DMS53 treated with DMSO at 0.1 percent for 48 hours (cell line): ENCODE results near the gene ADPRM.

Source experiments
- DNase-seq: peaks from one replicate; lab custom pipeline; 2025; ENCODE audit not compliant: unreplicated experiment; lab: John Stamatoyannopoulos, UW

Gene ADPRM

DNA sequence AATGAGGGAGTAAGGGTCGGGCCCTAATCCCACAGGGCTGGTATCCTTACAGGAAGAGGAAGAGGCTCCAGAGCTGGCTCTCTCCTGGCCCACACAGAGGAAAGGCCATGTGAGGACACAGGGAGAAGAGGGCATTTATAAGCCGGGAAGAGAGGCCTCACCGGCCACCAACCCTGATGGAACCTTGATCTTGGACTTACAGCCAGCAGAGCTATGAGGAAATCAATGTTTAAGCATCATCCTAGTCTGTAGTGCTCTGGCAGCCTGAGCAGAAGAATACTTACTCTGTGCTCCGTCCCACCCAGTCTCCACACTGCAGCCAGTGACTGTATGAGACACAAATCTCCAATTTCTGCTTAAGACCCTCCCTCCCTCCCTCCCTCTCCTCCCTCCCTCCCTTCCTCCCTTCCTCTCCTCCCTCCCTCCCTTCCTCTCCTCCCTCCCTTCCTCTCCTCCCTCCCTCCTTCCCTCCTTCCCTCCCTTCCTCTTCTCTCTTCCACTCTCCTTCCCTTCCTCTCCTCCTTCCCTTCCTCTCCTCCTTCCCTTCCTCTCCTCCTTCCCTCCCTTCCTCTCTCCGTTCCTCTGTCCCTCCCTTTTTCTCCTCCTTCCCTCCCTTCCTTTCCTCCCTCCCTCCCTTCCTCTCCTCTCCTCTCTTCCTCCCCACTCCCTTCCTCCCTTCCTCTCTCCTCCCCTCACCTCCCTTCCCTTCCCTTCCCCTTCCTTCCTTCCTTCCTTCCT is 41.3 kb downstream of the ADPRM start:
- no peak for DNase-seq

DNA sequence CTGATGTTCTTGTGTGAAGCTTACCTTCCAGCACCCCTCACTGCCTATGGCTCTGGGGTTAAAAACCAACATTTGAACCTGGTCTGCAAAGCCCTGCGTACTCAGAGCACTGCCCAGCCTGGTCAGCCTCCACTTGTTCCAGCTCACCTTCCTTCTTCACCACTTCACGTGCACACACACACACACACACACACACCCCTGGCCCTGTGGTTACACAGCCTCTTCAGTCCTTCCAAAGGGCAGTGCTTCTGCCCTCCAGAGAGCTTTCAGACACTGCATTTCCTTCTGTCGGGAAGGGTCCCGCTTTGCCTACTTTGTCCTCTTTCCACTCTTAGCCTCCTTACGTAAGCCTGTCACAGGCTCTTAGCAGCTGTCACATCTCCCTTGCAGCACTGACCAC is 42.0 kb downstream of the ADPRM start:
- DNase-seq, result no peak

DNA sequence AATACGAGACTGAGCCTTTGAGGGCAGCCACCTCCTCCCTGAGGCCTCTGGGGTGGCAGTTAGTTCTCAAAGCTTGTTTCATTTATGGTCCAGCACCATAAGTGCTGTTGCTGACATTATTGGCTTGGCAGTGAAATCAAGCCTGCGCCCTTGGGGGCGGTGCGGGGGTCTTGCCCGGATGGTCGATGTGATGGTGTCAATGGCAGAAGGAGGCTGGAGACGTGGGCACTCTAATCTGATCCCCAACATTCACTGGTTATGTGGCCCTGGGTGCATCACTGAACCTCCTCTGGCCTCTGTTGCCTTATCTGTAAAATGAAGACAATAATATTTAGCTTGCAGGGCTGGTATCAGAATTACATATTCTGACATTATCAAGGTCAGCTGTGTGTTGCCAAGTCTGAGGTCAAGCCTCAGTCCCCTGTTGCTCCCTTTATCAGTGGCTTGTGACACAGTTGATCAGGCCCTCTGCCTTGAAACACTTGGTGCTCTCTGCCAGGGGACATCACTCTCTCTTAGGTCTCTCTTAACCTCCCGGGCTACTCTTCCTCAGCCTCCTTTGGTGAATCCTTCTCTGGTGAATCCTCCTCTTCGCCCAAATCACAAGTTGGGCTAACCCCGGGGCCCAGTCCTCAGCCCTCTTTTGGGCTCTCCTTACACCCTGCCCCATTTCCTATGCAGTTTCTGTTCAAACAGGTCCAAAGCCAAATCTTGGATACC is 44.2 kb downstream of the ADPRM start:
- DNase-seq, result no peak

DNA sequence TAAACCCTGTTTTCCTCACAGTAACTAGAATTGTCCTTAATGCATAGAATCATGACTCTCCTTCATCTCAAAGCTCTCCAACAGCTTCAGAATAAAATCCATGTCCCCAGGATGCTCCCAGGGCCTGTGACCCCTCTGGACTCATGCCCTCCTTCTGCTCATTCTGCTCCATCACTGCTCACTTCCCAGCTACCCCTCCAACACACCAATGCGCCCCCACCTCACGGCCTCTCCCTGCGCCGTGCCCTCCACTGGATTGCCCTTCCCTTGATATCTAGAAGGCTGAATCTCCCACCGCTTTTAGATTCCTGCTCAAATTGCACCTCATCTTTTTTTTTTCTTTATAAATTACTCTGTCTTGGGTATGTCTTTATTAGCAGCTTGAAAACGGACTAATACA is 45.0 kb downstream of the ADPRM start:
- DNase-seq, result no peak

DNA sequence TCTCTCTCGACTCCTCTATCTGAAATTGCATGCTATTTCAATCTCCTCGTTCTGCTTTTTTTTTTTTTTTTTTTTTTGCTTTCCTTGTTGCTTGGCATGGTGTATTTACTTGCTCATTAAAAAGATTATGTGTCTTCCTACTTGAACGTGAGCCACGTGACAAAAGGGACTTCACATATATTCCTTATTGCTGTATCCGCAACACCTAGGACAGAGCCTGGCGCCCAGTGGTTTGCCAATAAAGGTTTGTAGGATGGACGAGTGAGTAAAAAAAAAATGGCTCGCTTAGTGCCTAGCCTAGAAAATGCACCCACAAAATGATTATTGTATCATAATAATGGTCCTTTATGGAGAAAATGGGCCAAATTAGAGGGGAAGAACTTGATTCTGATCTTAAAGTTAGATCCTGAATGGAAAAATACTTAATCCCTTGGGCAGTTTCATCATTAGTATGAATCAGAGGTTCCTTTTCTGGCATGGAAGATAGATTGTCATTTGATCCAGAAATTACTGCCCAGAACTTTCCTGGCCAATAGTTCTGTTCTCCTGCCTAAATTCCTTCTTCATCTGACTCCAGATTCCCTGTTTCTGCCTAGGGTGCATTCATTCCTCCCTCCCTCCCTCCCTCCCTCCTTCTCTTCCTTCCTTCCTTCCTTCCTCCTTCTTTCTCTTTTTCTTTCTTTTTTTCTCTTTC is 46.1 kb downstream of the ADPRM start:
- DNase-seq, result no peak

DNA sequence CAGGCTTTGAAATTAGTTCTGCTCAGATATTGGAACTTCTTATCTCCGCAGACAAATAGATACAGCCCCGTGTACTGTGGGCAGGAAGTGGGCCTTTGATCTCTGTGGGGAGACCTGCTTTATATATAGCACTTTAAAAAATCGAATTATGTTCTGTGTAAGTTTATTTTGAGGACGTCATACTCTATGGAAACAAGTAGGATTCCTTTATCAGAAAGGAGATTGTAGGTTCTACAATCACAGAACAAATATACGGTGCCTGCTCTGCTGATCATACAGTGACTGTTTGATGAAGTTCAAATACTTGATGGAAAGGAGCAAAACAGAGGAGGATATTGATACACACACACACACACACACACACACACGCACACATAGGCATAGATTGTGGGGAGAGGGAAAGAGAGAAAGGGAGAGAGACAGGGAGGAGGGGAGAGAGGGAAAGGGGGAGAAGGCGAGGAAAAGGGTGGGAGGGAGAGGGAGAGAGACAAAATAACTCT is 47.2 kb downstream of the ADPRM start:
- DNase-seq, result no peak

DNA sequence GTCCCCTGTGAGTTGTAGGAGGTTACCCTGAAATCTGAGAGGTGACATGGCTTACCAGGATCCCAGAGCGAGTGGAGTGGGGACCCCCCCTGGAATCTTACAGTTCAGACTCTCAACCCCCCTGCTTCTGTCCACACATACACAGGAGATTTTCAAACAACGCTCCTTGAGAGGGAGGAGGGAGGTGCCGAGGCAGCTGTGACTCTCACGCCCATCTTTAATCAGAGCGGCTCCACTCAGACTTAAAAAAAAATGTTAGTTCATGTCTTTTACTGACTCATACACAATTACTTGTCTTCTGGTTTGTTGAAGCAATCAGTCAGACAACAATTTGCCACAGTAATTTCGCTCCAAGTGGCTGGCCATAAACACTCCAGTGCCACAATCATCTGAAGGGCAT is 47.8 kb downstream of the ADPRM start:
- no peak for DNase-seq

DNA sequence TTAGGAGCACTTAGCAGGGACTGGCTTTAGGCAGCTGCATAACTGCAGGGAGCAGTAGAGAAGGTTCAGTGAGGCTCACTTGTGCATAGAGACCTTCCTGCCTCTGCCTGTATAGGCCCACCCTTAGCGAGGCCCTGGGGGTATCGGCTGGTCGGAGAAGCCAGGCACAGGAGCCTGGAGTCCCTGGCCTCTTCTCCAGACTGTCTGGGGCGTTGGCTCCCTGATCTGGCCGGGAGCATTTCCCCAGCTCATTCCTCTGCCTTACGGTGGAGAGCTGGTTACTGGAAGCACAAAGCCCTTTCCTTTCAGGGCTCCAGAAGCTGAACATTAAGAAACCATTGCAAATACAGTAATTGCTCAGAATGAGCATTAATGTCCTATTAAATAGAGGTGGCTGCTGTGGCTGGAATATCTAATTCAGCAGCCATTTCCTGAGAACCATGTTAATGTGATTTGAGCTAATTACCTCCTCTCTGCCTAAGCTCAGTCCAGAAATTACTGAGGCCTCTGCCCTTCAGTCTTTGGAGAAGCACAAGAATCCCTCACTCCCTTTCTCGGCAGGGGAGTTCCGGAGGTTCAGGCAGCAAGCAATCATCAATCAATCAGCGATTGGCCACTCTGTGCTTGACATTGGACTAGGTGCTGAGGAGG is 51.3 kb downstream of the ADPRM start:
- DNase-seq, result no peak

DNA sequence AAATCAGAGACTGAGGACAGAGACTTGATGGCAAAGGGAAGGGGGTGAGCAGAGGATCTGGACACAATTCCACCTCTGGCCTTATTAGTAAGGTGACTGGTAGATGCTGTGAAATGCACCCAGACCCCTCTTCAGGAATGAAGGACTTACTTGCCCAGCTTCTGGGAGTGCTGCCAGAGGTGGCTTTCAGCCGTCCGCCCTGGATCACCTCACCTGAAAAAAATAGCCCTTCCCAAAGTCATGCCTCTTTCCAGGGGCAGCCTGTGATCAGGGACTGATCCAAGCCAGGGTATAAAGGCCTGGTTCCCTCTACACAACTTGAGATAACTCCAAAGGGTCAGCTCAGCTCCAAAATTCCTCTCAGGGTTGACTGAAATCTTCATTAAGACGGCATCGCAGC is 52.8 kb downstream of the ADPRM start:
- no peak for DNase-seq

DNA sequence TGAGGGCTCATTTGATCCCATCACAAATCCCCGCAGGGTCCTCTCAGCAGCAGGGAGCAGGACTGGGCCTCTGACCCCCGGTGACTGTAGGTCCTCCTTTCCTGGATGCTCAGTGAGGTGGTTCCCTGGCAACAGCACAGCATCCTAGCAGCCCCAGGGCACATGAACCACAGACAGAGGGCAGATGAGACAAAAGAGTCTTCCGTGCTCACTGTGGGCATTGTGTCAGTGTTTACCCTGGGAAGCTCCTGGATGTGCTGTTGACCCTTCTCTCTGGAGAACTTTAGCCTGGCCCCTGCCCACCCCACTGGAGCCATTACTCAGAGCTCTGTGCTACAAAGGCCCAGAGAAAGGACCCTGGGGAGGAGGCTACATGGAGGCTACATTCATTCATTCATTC is 54.2 kb downstream of the ADPRM start:
- no peak for DNase-seq

DNA sequence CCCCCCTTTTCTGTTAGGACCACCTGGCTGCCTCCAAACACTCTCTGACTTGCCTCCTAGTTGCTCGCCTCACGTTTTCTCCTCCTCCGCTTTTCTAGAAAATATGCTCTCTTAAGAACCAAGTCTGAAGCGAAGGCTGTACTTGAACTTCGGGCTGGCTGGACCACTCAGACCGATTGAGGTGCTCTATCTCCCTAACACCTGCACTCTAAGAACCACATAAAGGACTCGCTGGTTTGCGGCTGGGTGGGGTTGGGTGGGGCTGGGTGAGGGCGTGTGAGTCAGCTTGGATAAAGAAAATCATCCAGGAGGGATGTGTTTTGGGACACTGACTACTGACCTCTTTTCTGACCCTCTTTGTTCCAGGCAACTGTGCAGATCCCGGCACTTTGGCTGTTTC is 55.3 kb downstream of the ADPRM start:
- no peak for DNase-seq

DNA sequence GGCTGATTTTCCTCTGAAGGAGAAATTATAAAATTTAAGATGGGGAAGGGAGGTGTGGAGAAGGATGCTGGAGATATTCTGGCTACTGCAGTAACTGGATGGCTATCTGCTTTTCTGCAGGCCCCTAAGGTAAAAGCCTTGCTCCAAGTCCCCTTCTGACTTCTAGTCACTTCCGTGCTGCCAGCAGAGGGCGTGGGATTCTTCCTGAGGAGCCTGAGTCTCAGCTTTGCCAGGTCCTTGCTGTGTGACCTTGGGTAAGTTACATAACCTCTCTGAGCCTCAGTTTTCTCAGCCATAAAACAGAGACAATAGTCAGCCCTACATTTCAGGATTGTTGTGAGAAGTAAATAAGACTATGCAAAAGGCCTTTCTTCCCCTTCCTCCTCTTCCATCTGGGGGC is 56.7 kb downstream of the ADPRM start:
- DNase-seq, result no peak

DNA sequence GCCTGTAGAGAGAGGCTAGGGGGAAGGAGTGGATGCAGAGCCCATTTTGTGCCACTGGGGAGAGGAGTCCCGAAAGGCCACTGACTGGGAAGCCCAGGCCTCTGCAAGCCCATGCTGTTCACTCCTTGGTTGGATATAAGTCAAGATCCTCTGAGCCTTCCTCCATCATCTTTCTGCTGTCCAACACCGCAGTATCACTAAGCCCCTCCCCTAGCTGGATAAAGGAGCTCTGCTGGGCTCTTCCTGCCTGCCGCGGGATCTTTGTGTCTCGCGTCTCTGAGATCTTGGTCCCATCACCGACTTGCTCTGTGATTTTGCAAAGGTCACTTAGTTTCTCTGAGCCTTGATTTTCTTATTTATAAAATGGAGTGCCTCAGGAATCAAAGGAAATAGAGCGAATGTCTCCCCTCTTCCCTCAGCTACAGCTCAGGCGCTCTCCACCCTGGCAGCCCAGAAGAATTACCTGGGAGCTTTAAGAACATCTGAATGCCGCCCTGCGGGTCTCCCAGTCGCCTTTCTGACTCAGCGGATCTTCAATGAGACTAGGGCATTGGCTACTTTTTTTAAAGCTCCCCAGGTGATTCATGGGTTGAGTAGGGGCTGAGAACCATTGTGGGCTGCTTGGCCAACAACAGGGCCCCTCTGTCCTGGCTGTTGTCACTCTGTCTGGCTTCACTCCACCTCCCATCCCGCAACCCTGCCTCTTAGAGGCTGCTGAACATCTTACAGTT is 57.6 kb downstream of the ADPRM start:
- DNase-seq, result no peak

DNA sequence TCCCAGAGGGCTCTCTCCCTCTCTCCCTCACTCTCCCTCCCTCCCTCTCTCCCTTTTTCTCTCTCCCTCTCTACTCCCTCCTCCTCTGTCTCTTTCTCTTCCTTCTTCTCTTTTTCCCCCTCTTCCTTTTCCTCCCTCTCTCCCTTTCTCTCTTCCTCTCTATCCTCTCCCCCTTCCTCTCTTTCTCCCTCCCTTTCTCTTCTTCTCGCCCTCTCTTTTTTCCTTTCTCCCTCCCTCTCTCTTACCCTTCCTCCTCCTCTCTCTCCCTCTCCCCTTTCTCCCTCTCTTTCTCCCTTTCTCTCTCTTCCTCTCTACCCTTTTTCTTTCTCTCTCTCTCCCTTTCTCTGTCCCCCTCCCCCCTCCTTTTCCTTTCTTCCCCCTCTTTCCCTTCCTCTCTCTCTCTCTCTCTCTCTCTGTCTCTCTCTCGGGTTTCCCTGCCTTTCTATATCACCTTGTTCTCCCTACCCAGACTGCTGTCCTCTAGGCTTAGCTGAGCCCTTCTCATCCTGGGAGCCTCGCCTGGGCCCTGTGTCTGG is 58.3 kb downstream of the ADPRM start:
- DNase-seq, result no peak

DNA sequence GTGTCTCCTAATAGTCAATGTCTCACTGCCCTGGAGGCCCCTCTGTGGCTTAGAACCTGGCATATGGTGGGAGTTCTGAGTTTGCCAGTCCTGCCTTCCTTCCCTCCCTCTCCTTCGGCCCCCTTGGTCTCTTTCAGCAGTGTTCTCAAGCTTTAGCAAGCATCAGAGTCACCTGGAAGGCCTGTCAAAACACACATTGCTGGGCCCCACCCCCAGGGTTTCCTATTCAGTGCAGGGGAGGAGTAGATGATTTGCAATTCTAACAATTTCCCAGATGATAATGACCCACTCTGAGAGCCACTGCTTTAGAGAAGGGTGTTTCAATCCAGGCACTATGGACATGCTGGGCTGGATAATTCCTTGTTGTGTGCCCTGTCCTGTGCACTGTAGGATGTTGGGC is 58.8 kb downstream of the ADPRM start:
- no peak for DNase-seq

DNA sequence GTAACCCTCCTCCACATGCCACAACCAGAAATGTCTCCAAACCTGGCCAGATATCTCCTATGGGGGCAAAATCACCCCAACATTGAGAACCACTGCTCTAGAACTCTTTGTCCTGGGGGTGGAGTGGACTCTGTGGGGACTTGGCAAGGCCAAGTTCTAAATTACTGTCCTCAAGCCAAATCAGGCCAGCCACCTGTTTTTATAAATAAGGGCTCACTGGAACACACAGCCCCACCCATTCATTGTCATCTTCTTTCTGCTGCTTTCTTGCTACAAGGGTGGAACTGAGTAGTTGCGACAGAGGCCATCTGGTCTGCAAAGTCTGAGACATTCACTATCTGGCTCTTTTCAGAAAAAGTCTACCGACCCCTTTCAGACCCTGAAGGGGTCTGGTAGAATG is 59.2 kb downstream of the ADPRM start:
- DNase-seq, result no peak

DNA sequence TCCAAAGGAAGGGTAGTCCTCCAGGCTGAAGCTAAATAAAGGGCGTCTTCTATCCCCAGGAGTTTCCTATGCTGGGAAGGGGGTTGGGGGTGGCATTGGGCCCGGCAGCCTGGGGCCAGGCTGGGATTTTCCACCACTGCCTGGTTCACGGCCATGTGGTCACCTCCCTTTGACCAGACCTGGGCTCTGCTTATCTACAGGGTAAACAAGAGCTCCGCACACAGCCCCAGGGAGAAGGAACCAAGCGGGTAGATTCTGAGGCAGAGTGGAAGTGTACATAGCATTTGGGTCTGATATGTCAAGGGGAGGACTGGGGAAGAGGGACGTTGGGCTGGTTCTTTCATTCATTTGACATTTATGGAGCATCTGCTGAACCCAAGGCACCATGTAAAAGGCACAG is 59.7 kb downstream of the ADPRM start:
- DNase-seq, result no peak

DNA sequence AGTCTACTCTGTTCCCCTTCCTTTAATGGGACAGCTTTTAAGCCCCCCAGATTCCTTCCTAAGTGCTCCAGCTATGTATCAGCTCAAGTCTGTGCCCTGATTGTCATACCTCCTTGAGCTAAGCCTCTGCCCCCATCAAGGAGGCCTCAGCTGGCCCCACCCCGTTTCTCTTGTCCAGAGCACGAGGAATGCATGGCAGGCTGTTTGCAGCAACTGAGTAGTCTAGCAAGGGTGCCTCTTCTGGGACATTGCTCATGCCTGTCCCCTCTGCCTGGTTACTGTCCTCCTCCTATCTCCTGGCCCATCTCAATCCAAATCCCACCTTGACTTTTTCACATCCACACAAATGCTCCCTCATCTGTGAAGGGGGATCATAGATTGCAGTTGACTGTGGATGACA is 60.3 kb downstream of the ADPRM start:
- no peak for DNase-seq

DNA sequence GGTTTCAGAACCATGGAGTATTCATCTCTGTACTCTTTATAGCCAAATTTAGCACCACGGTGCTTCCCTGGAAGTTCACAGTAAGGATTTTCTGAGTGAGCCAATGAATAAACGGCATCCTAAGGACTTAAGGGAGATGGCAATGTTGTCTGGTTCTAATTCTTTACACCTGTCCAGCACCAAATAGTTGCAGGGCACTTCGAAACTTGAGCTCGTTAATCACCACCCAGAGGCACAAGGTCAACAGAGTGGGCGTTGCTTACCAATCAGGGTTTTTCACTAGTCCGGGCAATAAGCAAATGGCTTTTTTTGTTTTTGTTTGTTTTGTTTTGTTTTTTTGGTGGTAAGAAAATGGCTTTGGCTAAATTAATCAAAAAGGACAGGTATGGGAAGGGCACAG is 60.7 kb downstream of the ADPRM start:
- no peak for DNase-seq
